MM.1S (cell line): ENCODE results near the gene PLD3.

Experiments used
- DNase-seq: peaks from one replicate; pipeline ENCODE4 v3.0.0-alpha.2; 2015
- H2AFZ ChIP-seq: fragments of 300-600 bp; sonication (generic); 2 replicates; pipeline ENCODE4 v1.6.0; 2016; ENCODE audit warnings: antibody characterized with exemption, low read length
- H3F3A ChIP-seq: fragments of 300-600 bp; sonication (generic); 2 replicates; pipeline ENCODE4 v1.6.1; 2016; ENCODE audit warnings: mild to moderate bottlenecking, antibody characterized with exemption, low read length, moderate library complexity, mixed read lengths; ENCODE audit not compliant: insufficient read depth
- H3K27ac ChIP-seq: fragments of 300-600 bp; sonication (generic); 2 replicates; pipeline ENCODE4 v1.5.1; 2016; ENCODE audit warnings: mild to moderate bottlenecking, low read length
- H3K27me3 ChIP-seq: fragments of 300-600 bp; sonication (generic); replicated peaks from 2 replicates; pipeline ENCODE4 v1.6.0; 2016; ENCODE audit warnings: low read length; ENCODE audit not compliant: insufficient read depth
- H3K36me3 ChIP-seq: fragments of 300-600 bp; sonication (generic); replicated peaks from 2 replicates; pipeline ENCODE4 v1.6.1; 2016; ENCODE audit warnings: mild to moderate bottlenecking, low read length, mixed read lengths; ENCODE audit not compliant: insufficient read depth
- H3K4me1 ChIP-seq: fragments of 300-600 bp; sonication (generic); 2 replicates; pipeline ENCODE4 v1.6.1; 2016; ENCODE audit warnings: low read length, mixed read lengths
- H3K4me2 ChIP-seq: fragments of 300-600 bp; sonication (generic); 2 replicates; pipeline ENCODE4 v1.6.0; 2016; ENCODE audit warnings: low read depth, low read length
- H3K4me3 ChIP-seq: fragments of 300-600 bp; sonication (generic); 2 replicates; pipeline ENCODE4 v1.5.1; 2016; ENCODE audit warnings: low read length, mixed read lengths
- H3K79me2 ChIP-seq: fragments of 300-600 bp; sonication (generic); 2 replicates; pipeline ENCODE4 v1.6.1; 2016; ENCODE audit warnings: mixed run types, low read length, mixed read lengths
- H3K9ac ChIP-seq: fragments of 300-600 bp; sonication (generic); 2 replicates; pipeline ENCODE4 v1.6.1; 2016; ENCODE audit warnings: low read length, mixed read lengths
- H3K9me2 ChIP-seq: fragments of 300-600 bp; sonication (generic); replicated peaks from 2 replicates; pipeline ENCODE4 v1.6.1; 2016; ENCODE audit warnings: mild to moderate bottlenecking, low read length, mixed read lengths; ENCODE audit not compliant: insufficient read depth
- H3K9me3 ChIP-seq: fragments of 300-600 bp; sonication (generic); replicated peaks from 2 replicates; pipeline ENCODE4 v1.6.1; 2016; ENCODE audit warnings: mild to moderate bottlenecking, low read length, mixed read lengths; ENCODE audit not compliant: insufficient read depth
- H4K20me1 ChIP-seq: fragments of 300-600 bp; sonication (generic); 2 replicates; pipeline ENCODE4 v1.6.1; 2016; ENCODE audit warnings: mild to moderate bottlenecking, low read length, moderate library complexity, mixed read lengths; ENCODE audit not compliant: insufficient read depth
- EZH2 ChIP-seq: fragments of 300-600 bp; sonication (generic); optimal IDR thresholded peaks from 2 replicates; pipeline ENCODE3; 2017; ENCODE audit warnings: low read depth, mild to moderate bottlenecking, antibody characterized with exemption, low read length, mixed read lengths
- EZH2phosphoT487 ChIP-seq: fragments of 300-600 bp; sonication (generic); IDR thresholded peaks from 2 replicates; pipeline ENCODE4 v1.6.1; 2018; ENCODE audit warnings: antibody characterized with exemption, low read length
- TF ChIP-seq, protein P1 (sequence below): fragments of 300-600 bp; sonication (generic); IDR thresholded peaks from 2 replicates; pipeline ENCODE4 v1.5.1; 2016; ENCODE audit warnings: antibody characterized with exemption, low read length, mixed read lengths

The PLD3 gene

DNA sequence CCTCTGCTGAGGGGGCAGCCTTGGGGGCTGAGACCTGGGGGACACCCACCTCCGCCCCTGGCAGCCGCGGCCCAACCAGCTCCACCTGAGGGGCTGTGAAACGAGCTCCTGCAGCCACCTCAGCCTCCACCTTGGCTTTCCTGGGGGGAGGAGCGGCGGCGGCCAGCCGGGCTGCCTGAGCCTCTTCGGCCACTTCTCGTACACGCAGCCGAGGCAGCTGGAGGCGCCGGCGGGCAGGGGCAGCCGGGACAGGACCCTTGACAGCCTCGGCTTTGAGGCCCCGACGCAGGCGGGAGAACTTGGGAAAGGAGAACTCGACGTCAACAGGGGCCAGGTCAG lies 49.0 kb downstream of the PLD3 start:
- H3K9ac ChIP-seq: no peak overlapping the region
- no peaks in the 10 kb centered on the region for H3K4me1 ChIP-seq

DNA sequence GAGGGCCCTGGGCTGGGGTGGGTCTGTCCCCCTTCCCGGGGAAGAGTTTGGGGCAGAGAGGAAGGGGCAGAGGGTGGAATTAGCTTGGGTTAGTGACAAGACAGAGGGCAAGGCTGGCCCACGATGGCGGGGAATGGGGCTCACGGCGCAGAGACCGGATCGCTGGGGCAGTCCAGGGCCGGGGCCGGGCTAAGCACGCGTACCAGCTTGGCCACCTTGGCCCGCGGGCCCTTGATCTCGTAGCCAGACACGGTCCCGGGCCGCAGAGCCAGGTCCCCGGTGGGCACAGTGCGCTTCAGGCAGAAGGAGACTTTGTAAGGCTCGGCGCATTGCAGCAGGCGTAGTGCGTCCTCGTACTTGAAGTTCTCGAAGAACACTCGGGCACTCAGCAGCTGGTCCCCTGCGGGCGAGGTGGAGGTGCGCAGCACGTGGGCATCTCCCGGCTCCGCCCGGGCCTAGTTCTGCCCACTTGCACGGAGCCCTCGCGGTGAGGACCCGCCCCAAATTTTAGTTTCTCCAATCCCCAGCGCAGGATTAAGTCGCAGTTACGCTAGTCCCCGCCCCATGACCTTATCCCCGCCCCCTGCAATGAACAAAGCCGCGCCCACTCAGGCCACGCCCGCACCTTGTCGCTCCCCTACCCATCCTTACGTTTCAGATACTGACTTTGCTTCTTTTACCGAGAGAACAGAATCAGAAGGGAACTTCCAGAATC lies 50.1 kb downstream of the PLD3 start:
- DNase-seq: no peak
- Histone ChIP-seq H3K4me2 (no peak overlapping the region), H3K4me3 (no peak overlapping the region)

More for the DNA sequence above, 49.0 kb downstream of the PLD3 start:
- Histone ChIP-seq H2AFZ (no peak overlapping the region), H3K4me2 (no peak overlapping the region), H4K20me1 (no peaks in the 10 kb centered on the region), H3K79me2 (no peaks in the 10 kb centered on the region), H3K9me3 (no peaks in the 10 kb centered on the region), H3K4me3 (no peak overlapping the region), H3K9me2 (no peaks in the 10 kb centered on the region), H3K27me3 (peaks cover 46% of the 10 kb centered on the region), H3K36me3 (no peaks in the 10 kb centered on the region), H3K27ac (no peak overlapping the region), H3F3A (peaks cover 7% of the 10 kb centered on the region; the same call in 1 of the 2 replicates)
- DNase-seq: no peak
- TF ChIP-seq, protein P1, sequence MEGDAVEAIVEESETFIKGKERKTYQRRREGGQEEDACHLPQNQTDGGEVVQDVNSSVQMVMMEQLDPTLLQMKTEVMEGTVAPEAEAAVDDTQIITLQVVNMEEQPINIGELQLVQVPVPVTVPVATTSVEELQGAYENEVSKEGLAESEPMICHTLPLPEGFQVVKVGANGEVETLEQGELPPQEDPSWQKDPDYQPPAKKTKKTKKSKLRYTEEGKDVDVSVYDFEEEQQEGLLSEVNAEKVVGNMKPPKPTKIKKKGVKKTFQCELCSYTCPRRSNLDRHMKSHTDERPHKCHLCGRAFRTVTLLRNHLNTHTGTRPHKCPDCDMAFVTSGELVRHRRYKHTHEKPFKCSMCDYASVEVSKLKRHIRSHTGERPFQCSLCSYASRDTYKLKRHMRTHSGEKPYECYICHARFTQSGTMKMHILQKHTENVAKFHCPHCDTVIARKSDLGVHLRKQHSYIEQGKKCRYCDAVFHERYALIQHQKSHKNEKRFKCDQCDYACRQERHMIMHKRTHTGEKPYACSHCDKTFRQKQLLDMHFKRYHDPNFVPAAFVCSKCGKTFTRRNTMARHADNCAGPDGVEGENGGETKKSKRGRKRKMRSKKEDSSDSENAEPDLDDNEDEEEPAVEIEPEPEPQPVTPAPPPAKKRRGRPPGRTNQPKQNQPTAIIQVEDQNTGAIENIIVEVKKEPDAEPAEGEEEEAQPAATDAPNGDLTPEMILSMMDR: no peak
- TF ChIP-seq EZH2phosphoT487: no peak
- TF ChIP-seq EZH2: no peak

DNA sequence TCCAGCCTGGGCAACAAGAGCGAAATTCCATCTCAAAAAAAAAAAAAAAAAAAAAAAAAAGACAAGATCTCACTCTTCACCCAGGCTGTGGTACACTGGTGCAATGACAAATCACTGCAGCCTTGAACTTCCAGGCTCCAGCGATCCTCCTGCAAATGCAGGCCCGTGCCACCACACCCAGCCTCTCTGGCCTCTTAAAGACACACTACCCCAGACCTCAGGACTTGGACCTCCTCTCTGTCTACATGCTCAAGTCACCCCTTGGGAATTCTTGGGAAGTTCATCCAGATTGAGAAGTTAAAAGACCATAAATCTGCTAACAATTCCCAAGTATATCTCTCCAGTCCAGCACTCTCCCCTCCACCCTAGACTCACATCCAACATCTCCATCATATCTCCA lies 52.1 kb downstream of the PLD3 start:
- H3K27ac ChIP-seq: no peak overlapping the region
- H3F3A ChIP-seq: peaks cover 7% of the 10 kb centered on the region; the same call in 1 of the 2 replicates
- no peaks in the 10 kb centered on the region for H4K20me1 ChIP-seq
- no peak overlapping the region for H3K4me3 ChIP-seq
- H3K27me3 ChIP-seq: peaks cover 27% of the 10 kb centered on the region
- no peaks in the 10 kb centered on the region for H3K9me3 ChIP-seq
- H3K36me3 ChIP-seq: no peaks in the 10 kb centered on the region
- no peak overlapping the region for H3K4me2 ChIP-seq
- no peak overlapping the region for H2AFZ ChIP-seq
- H3K4me1 ChIP-seq: peaks cover 4% of the 10 kb centered on the region
- no peak overlapping the region for H3K9ac ChIP-seq
- TF ChIP-seq, protein P1: no peak
- TF ChIP-seq EZH2 (no peak), EZH2phosphoT487 (no peak)
- H3K79me2 ChIP-seq: no peaks in the 10 kb centered on the region
- no peaks in the 10 kb centered on the region for H3K9me2 ChIP-seq
- no peak for DNase-seq

More for the DNA sequence above, 50.1 kb downstream of the PLD3 start:
- TF ChIP-seq, protein P1: no peak
- TF ChIP-seq EZH2 (no peak), EZH2phosphoT487 (no peak)
- Histone ChIP-seq H3K9ac (no peak overlapping the region), H3K4me1 (peaks cover 4% of the 10 kb centered on the region), H3K27ac (no peak overlapping the region), H3K36me3 (no peaks in the 10 kb centered on the region), H2AFZ (no peak overlapping the region), H3K79me2 (no peaks in the 10 kb centered on the region), H3K9me3 (no peaks in the 10 kb centered on the region), H3F3A (peaks cover 7% of the 10 kb centered on the region; the same call in 1 of the 2 replicates), H3K9me2 (no peaks in the 10 kb centered on the region), H4K20me1 (no peaks in the 10 kb centered on the region), H3K27me3 (peaks cover 45% of the 10 kb centered on the region)
